Stimulated activated naive CD8-positive, alpha-beta T cell treated with anti-CD3 and anti-CD28 coated beads, Interleukin-15, Interleukin-2, amounts not matched to agents 100 U/mL and 50 U/mL, for 24 hours (primary cell): ENCODE data around the gene NCCRP1.

Experiments used
- ATAC-seq: fragments of 150-1000 bp; cut with Tn5 transposase; one replicate; pipeline ENCODE4 v1.10.0; 2021
- DNase-seq: peaks from one replicate; pipeline ENCODE4 v3.0.0; 2021

The NCCRP1 gene

GRCh38 chr19:39165857-39166256 is 30.9 kb upstream of the NCCRP1 start:
- ATAC-seq (no peak), DNase-seq (no peak)

- ATAC-seq = no peak
Observed at GRCh38 chr19:39166571-39167391, 30.0 kb upstream of the NCCRP1 start.

DNA sequence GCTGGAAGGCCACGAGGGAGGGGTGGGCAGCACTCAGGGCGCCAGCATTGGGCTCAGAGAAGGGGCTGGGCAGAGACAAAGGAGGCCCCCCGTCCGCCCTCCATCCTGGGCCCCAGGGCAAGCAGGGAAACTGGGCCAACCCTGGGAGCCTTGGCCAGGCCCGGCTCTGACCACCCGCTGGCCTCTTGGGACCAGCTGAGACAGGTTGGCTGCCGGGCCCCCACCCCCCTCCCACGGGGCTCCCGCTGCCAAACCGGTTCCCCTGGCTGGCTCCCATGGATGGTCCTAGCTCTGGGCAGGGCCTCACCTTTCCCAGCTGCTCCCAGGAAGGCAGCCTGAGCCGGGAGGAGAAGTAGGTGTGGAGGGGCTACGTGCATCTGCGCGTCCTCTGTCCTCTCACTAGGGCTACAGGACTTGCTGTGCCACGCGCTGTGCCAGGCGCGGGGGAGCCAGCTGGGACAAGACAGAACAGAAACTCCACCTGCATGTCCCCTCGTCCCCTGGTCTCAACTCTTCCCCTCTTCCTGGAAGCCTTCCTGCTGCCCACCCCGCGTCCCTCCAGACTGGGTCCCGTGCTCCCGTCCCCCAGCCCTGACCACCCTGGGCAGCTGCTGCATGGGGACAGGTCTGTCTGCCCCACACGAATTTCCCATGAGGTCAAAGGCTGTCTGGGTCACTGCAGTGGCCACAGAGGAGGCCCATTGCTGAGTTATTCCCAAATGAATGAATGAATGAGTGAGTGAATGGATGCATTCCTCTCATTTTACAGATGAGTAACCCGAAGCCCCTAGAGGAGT is 29.1 kb upstream of the NCCRP1 start:
- ATAC-seq (no peak), DNase-seq (no peak)

More at GRCh38 chr19:39166571-39167391, 30.0 kb upstream of the NCCRP1 start:
- no peak for DNase-seq

- DNase-seq = no peak
Observed at GRCh38 chr19:39168258-39169142, 28.3 kb upstream of the NCCRP1 start.

GRCh38 chr19:39169143-39169810 is 27.5 kb upstream of the NCCRP1 start:
- ATAC-seq = no peak
- DNase-seq = no peak

More at GRCh38 chr19:39168258-39169142, 28.3 kb upstream of the NCCRP1 start:
- ATAC-seq = no peak

- ATAC-seq (no peak), DNase-seq (no peak)
Observed at GRCh38 chr19:39170386-39171231, 26.2 kb upstream of the NCCRP1 start.

DNA sequence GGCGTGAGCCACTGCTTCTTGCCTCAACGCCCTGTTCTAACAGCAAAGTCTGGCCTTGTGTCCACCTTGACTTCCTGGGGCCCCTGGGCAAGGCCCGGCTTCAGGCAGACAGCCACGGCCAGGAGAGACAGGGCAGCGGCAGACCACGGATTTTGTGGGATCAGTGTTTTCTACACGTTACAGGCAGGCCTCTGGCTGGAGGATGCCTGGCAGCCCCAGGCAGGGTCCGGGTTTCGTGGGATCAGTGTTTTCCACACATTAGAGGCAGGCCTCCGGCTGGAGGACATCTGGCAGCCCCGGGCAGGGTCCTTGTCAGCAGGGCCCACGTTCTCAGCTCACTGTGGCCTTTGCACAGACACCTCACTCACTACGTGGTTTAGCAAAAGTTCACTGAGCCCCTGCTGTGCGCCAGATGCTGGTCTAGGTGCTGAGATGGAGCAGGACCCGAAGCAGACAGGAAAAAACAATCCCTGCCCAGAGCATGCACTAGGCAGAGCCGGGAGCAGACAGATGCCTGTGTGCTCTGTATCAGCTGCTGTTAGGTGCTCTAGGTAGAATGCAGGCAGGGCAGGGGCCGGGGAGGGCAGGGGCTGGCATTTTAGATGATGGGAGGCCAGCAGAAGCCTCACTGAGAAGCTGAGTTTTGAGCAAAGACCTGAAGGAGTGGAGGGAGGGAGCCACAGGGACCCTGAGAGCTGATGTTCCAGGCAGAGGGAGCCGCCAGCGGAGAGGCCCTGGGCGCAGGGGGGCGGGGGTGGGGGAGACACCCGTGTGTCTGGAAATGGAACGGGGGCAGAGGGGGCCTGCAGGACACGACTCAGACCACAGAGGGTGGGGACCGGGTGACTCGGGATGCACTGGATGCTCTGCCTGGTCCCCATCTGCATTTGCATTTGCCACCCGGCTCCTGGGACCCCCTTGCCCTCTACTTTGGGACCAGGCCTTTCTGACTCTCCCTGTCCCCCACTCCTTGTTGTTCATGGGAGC is 25.0 kb upstream of the NCCRP1 start:
- ATAC-seq (no peak), DNase-seq (no peak)

- ATAC-seq = no peak
Observed at GRCh38 chr19:39172700-39173501, 23.9 kb upstream of the NCCRP1 start.

DNA sequence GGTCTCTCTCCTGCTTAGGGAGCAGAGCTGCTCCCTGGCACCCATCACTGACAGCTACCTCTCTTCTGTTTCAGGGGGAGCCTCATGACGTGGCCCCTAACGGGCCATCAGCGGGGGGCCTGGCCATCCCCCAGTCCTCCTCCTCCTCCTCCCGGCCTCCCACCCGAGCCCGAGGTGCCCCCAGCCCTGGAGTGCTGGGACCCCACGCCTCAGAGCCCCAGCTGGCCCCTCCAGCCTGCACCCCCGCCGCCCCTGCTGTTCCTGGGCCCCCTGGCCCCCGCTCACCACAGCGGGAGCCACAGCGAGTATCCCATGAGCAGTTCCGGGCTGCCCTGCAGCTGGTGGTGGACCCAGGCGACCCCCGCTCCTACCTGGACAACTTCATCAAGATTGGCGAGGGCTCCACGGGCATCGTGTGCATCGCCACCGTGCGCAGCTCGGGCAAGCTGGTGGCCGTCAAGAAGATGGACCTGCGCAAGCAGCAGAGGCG is 23.2 kb upstream of the NCCRP1 start:
- no peak for DNase-seq
- no peak for ATAC-seq

More at GRCh38 chr19:39172700-39173501, 23.9 kb upstream of the NCCRP1 start:
- no peak for DNase-seq

- no peak for DNase-seq
- ATAC-seq = no peak
Observed at GRCh38 chr19:39174142-39174541, 22.6 kb upstream of the NCCRP1 start.

- ATAC-seq (no peak), DNase-seq (no peak)
Observed at GRCh38 chr19:39174558-39175544, 21.9 kb upstream of the NCCRP1 start.

DNA sequence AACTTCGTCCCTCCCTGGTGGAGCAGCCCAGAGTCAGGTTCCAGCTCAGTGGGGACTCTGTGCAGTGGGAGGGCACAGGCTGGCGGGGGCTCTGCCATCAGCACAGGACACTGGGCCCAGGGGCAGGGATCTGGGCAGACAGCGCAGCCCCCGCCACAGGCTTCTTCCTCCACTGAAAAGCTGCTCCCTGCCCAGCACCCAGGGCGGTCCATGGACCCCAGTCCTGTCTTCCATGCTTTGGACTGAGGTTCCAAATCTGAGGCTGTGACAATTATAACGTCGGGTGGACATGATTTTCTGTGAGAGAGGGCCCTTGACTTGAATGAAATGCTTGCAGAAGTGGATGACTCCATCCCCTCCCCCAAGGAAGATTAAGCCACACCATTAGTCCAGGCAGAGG is 21.2 kb upstream of the NCCRP1 start:
- no peak for ATAC-seq
- DNase-seq = no peak

GRCh38 chr19:39177110-39177699 is 19.6 kb upstream of the NCCRP1 start:
- DNase-seq (no peak), ATAC-seq (no peak)

- ATAC-seq = no peak
- DNase-seq = no peak
Observed at GRCh38 chr19:39177736-39178135, 19.0 kb upstream of the NCCRP1 start.

DNA sequence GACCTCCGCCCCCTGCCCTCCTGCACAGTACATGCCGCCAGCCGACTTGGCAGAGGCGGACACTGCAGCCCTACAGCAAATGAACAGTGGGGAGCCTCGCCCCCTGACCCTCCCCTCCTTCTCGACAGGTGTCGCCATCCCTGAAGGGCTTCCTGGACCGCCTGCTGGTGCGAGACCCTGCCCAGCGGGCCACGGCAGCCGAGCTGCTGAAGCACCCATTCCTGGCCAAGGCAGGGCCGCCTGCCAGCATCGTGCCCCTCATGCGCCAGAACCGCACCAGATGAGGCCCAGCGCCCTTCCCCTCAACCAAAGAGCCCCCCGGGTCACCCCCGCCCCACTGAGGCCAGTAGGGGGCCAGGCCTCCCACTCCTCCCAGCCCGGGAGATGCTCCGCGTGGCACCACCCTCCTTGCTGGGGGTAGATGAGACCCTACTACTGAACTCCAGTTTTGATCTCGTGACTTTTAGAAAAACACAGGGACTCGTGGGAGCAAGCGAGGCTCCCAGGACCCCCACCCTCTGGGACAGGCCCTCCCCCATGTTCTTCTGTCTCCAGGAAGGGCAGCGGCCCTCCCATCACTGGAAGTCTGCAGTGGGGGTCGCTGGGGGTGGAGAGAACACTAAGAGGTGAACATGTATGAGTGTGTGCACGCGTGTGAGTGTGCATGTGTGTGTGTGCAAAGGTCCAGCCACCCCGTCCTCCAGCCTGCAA is 18.3 kb upstream of the NCCRP1 start:
- ATAC-seq = no peak

GRCh38 chr19:39179754-39180153 is 17.0 kb upstream of the NCCRP1 start:
- ATAC-seq (no peak), DNase-seq (no peak)

More for the DNA sequence above, 18.3 kb upstream of the NCCRP1 start:
- no peak for DNase-seq
